Measurements from ENCODE around the gene ZNF331.
"Not testable (repeated sequence)": the region's sequence is repeated elsewhere in the genome, so short reads cannot be mapped to it uniquely, and the experiment has no call there.

ZNF331 gene

DNA sequence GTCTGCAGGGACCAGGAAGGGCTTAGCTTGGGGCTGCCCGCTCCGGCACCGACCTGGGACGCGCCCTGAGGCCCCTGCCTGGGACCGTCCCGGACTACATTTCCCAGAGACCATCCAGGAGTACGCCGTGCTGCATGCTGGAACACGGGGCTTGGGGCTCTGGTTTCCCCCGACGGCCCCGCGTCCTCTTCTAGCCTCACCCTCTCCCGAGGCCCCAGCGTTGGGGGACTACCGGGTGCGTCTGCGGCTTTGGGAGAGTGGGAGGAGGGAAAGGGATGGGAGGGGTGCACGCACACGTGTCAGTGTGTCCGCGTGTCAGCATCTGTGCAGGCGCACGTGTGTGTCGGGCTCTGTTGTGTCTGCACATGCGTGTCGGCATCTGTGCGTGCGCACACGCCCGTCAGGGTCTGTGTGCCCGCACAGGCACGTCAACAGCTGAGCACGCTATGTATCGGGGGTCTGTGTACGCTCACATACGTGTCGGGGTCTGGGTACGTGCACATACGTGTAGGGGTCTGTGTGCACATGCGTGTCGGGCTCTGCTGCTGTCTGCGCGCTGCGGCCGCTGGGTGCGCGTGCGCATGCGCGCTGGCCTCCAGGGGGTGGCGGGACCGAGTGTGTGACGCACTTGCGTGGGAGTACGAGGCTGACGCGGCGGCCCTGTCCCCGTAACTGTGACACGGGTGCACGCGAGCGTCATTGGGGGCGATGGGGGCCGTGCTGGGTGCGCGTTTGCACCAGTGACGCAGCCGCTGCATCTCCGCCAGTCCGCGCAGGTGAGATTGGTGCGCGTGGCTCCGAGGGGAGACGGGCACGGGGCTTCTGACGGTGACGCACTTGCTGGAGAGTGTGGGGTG lies at the start of gene ZNF331:
Gene ZNF331, plus strand, starts transcription at position 625 of the 857 bp plus-strand sequence. CDS start 31,232 bp downstream, outside the sequence.
- Histone ChIP-seq H3K27me3 (ENCODE audit: control insufficient read depth, low read length) (no peaks in the 10 kb centered on the region), H4K20me1 (ENCODE audit: control insufficient read depth, insufficient read depth, low read depth, low read length) (no peaks in the 10 kb centered on the region), H3K79me2 (ENCODE audit: control insufficient read depth, low read length) (no peaks in the 10 kb centered on the region), H3K27ac (ENCODE audit: low read depth, low read length) (no peak within 1 kb of the TSS), H3K4me3 (ENCODE audit: low read length) (no peak within 1 kb of the TSS), H3K9me3 (ENCODE audit: control insufficient read depth, insufficient read depth, low read length) (peaks cover 20% of the 10 kb centered on the region; the same call in 1 of the 2 replicates), H3F3A (ENCODE audit: control insufficient read depth, insufficient read depth) (no peaks in the 10 kb centered on the region), H3K4me2 (ENCODE audit: low read length) (no peak within 1 kb of the TSS), H3K9me2 (replicated peaks; ENCODE audit: control insufficient read depth, low read length) (no peaks in the 10 kb centered on the region), H3K36me3 (ENCODE audit: control insufficient read depth, low read length) (no peaks in the 10 kb centered on the region), H3K4me1 (ENCODE audit: control insufficient read depth, low read length) (no peaks in the 10 kb centered on the region)
- TF ChIP-seq EZH2phosphoT487 (IDR thresholded peaks at IDR 0.05; ENCODE audit: borderline replicate concordance, low read length), result no peak
- TF ChIP-seq, protein P1, sequence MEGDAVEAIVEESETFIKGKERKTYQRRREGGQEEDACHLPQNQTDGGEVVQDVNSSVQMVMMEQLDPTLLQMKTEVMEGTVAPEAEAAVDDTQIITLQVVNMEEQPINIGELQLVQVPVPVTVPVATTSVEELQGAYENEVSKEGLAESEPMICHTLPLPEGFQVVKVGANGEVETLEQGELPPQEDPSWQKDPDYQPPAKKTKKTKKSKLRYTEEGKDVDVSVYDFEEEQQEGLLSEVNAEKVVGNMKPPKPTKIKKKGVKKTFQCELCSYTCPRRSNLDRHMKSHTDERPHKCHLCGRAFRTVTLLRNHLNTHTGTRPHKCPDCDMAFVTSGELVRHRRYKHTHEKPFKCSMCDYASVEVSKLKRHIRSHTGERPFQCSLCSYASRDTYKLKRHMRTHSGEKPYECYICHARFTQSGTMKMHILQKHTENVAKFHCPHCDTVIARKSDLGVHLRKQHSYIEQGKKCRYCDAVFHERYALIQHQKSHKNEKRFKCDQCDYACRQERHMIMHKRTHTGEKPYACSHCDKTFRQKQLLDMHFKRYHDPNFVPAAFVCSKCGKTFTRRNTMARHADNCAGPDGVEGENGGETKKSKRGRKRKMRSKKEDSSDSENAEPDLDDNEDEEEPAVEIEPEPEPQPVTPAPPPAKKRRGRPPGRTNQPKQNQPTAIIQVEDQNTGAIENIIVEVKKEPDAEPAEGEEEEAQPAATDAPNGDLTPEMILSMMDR (IDR thresholded peaks at IDR 0.05; ENCODE audit: low read depth, low read length, poor library complexity, severe bottlenecking), result no peak

DNA sequence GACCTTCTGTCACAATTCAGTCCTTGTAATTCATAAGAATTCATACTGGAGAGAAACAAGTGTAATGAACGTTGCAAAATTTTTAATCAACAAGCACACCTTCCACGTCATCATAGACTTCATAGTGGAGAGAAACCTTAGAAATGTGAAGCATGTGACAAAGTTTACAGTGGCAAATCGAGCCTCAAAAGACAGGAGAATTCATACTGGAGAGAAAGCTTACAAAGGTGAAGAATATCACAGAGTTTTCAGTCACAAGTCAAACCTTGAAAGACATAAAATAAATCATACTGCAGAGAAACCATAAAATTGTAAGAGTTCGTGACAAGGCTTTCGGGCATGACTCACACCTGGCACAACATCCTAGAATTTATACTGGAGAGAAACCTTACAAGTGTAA lies 45.8 kb upstream of the ZNF331 start:
- peaks cover 40% of the 10 kb centered on the region for H3K36me3 ChIP-seq (ENCODE audit: control insufficient read depth, low read length)
- no peaks in the 10 kb centered on the region for H3K79me2 ChIP-seq (ENCODE audit: control insufficient read depth, low read length)

DNA sequence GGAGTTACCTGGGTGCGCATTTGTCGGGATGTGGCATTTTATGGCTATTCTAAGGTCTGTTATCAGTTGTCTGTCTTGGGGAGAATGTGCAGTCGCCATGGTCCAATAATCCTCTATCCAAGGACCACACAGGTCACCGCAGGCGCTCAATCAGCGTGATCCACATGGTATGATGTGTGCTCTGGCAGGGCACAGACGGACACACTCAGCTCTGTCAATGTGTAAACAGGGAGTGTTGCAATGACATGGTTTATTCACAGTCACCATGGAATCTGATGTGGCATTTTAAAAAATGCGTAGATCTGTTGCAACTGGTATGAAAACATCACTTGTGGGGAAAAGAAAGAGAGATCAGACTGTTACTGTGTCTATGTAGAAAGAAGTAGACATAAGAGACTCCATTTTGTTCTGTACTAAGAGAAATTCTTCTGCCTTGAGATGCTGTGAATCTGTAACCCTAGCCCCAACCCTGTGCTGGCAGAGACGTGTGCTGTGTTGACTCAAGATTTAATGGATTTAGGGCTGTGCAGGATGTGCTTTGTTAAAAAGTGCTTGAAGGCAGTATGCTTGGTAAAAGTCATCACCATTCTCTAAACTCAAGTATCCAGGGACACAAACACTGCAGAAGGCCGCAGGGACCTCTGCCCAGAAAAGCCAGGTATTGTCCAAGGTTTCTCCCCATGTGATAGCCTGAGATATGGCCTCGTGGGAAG lies 40.5 kb upstream of the ZNF331 start:
- H3K9me2 ChIP-seq (replicated peaks; ENCODE audit: control insufficient read depth, low read length); H3K79me2 ChIP-seq (ENCODE audit: control insufficient read depth, low read length); H3K27me3 ChIP-seq (ENCODE audit: control insufficient read depth, low read length); H3K36me3 ChIP-seq (ENCODE audit: control insufficient read depth, low read length); H3K27ac ChIP-seq (ENCODE audit: low read depth, low read length); H3K9me3 ChIP-seq (ENCODE audit: control insufficient read depth, insufficient read depth, low read length); H4K20me1 ChIP-seq (ENCODE audit: control insufficient read depth, insufficient read depth, low read depth, low read length); H3K4me1 ChIP-seq (ENCODE audit: control insufficient read depth, low read length); H3K4me2 ChIP-seq (ENCODE audit: low read length); H3F3A ChIP-seq (ENCODE audit: control insufficient read depth, insufficient read depth); H3K4me3 ChIP-seq (ENCODE audit: low read length): not testable (repeated sequence)

More for the DNA sequence above, 45.8 kb upstream of the ZNF331 start:
- H3K4me2 ChIP-seq (ENCODE audit: low read length), result no peak overlapping the region
- no peaks in the 10 kb centered on the region for H3K4me1 ChIP-seq (ENCODE audit: control insufficient read depth, low read length)
- peaks cover 22% of the 10 kb centered on the region for H3K9me3 ChIP-seq (ENCODE audit: control insufficient read depth, insufficient read depth, low read length)
- no peak for TF ChIP-seq EZH2phosphoT487 (IDR thresholded peaks at IDR 0.05; ENCODE audit: borderline replicate concordance, low read length)
- TF ChIP-seq, protein P1 (IDR thresholded peaks at IDR 0.05; ENCODE audit: low read depth, low read length, poor library complexity, severe bottlenecking), result no peak
- no peaks in the 10 kb centered on the region for H4K20me1 ChIP-seq (ENCODE audit: control insufficient read depth, insufficient read depth, low read depth, low read length)
- no peaks in the 10 kb centered on the region for H3F3A ChIP-seq (ENCODE audit: control insufficient read depth, insufficient read depth)
- H3K4me3 ChIP-seq (ENCODE audit: low read length), result no peak overlapping the region
- H3K9me2 ChIP-seq (replicated peaks; ENCODE audit: control insufficient read depth, low read length), result no peaks in the 10 kb centered on the region
- H3K27ac ChIP-seq (ENCODE audit: low read depth, low read length), result no peak overlapping the region
- H3K27me3 ChIP-seq (ENCODE audit: control insufficient read depth, low read length), result no peaks in the 10 kb centered on the region

DNA sequence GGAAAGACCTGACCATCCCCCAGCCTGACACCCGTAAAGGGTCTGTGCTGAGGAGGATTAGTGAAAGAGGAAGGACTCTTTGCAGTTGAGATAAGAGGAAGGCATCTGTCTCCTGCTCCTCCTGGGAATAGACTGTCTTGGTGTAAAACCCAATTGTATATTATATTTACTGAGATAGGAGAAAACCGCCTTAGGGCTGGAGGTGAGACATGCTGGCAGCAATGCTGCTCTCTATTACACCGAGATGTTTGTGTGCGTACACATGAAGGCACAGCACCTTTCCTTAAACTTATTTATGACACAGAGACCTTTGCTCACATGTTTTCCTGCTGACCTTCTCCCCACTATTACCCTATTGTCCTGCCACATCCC lies 39.9 kb upstream of the ZNF331 start:
- H4K20me1 ChIP-seq (ENCODE audit: control insufficient read depth, insufficient read depth, low read depth, low read length); H3K4me3 ChIP-seq (ENCODE audit: low read length); H3K79me2 ChIP-seq (ENCODE audit: control insufficient read depth, low read length); H3K9me2 ChIP-seq (replicated peaks; ENCODE audit: control insufficient read depth, low read length); H3K9me3 ChIP-seq (ENCODE audit: control insufficient read depth, insufficient read depth, low read length); H3K4me1 ChIP-seq (ENCODE audit: control insufficient read depth, low read length); H3K36me3 ChIP-seq (ENCODE audit: control insufficient read depth, low read length); H3K27me3 ChIP-seq (ENCODE audit: control insufficient read depth, low read length); H3F3A ChIP-seq (ENCODE audit: control insufficient read depth, insufficient read depth); H3K27ac ChIP-seq (ENCODE audit: low read depth, low read length); H3K4me2 ChIP-seq (ENCODE audit: low read length): not testable (repeated sequence)

DNA sequence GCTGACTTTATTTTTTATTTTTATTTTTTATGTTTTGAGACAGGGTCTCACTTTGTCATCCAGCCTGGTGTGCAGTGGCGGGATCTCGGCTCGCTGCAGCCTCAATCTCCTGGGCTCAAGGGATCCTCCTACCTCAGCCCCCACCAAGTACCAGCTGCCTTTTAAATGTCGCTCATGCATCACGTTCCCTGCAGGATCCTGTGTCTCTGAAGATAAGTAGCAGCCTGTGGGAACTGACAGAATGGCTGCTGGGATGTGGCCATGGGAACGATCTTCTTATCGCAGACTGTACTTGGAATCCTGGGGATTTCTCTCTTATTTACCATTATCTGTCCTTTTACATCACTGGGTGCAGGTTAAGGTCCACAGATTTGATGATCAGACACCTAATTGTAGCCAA lies 34.8 kb upstream of the ZNF331 start:
- not testable (repeated sequence) for H3K27ac ChIP-seq (ENCODE audit: low read depth, low read length); H3K36me3 ChIP-seq (ENCODE audit: control insufficient read depth, low read length); H3K4me1 ChIP-seq (ENCODE audit: control insufficient read depth, low read length)

DNA sequence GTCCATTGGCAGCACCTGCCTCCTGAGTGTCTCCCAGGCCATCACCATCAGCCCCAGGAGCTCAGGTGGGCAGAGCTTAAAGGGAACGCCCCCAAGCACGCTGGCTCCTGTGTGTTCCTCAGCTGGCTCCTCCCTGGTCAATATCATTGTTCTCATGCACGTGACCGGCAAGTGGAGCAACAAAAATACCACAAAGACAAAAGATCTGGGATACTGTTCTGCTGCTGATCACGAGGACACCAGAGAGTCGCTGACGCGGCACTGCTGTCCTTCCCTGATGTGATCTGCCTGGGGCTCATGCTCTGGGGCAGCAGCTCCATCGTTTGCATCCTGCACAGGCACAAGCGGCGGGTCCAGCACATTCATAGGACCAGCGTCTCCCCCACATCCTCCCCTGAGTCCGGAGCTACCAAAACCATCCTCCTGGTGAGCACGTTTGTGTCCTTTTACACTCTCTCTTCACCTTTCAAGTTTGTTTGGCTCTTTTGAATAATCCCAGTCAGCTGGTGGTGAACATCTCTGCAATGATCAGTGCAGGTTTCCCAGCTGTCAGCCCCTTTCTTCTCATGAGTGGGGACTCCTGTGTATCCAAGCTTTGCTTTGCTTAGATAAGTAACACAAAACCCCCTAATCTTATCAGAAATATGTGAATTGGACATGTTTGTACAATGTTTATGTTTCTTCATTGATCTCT lies 34.1 kb upstream of the ZNF331 start:
- not testable (repeated sequence) for H3K27ac ChIP-seq (ENCODE audit: low read depth, low read length); H3K27me3 ChIP-seq (ENCODE audit: control insufficient read depth, low read length); H3K4me3 ChIP-seq (ENCODE audit: low read length); H3K79me2 ChIP-seq (ENCODE audit: control insufficient read depth, low read length); H3K9me2 ChIP-seq (replicated peaks; ENCODE audit: control insufficient read depth, low read length); H3F3A ChIP-seq (ENCODE audit: control insufficient read depth, insufficient read depth); H3K9me3 ChIP-seq (ENCODE audit: control insufficient read depth, insufficient read depth, low read length); H3K4me2 ChIP-seq (ENCODE audit: low read length); H3K36me3 ChIP-seq (ENCODE audit: control insufficient read depth, low read length); H3K4me1 ChIP-seq (ENCODE audit: control insufficient read depth, low read length); H4K20me1 ChIP-seq (ENCODE audit: control insufficient read depth, insufficient read depth, low read depth, low read length)

More for the DNA sequence above, 34.8 kb upstream of the ZNF331 start:
- H3K9me3 ChIP-seq (ENCODE audit: control insufficient read depth, insufficient read depth, low read length); H3K4me3 ChIP-seq (ENCODE audit: low read length); H3K79me2 ChIP-seq (ENCODE audit: control insufficient read depth, low read length); H3K9me2 ChIP-seq (replicated peaks; ENCODE audit: control insufficient read depth, low read length); H4K20me1 ChIP-seq (ENCODE audit: control insufficient read depth, insufficient read depth, low read depth, low read length); H3K27me3 ChIP-seq (ENCODE audit: control insufficient read depth, low read length); H3K4me2 ChIP-seq (ENCODE audit: low read length); H3F3A ChIP-seq (ENCODE audit: control insufficient read depth, insufficient read depth): not testable (repeated sequence)
